Activated naive CD4-positive, alpha-beta T cell treated with anti-CD3 and anti-CD28 coated beads for 36 hours (primary cell): ENCODE results near the gene COL18A1. TPM values are rescaled to one million over a fixed set of nuclear protein-coding genes. Genes with fewer than 3 reads are reported as not detected.
"Not testable (repeated sequence)": the region's sequence is repeated elsewhere in the genome, so short reads cannot be mapped to it uniquely, and the experiment has no call there.

Experiments
- CTCF ChIA-PET: fragments of 350-600 bp; sonication (Branson Sonifier 250); formaldehyde crosslinking; loops from one replicate; lab custom pipeline; 2021; ENCODE audit warnings: antibody characterized with exemption; lab: Charles Lee
- DNase-seq: peaks from one replicate; pipeline ENCODE4 v3.0.0-alpha.2; 2020
- H3K27ac Mint-ChIP-seq: one replicate; pipeline ENCODE4 v1.8.0; 2021; ENCODE audit warnings: mild to moderate bottlenecking, mixed read lengths
- H3K27me3 Mint-ChIP-seq: one replicate; pipeline ENCODE4 v1.8.0; 2021; ENCODE audit warnings: low read depth, mixed read lengths
- H3K36me3 Mint-ChIP-seq: one replicate; pipeline ENCODE4 v1.8.0; 2021; ENCODE audit warnings: low read depth, mixed read lengths
- H3K4me1 Mint-ChIP-seq: one replicate; pipeline ENCODE4 v1.8.0; 2021; ENCODE audit warnings: low read depth, mixed read lengths
- H3K4me3 Mint-ChIP-seq: one replicate; pipeline ENCODE4 v1.8.0; 2021; ENCODE audit warnings: mild to moderate bottlenecking, moderate library complexity, mixed read lengths
- H3K9me3 Mint-ChIP-seq: one replicate; pipeline ENCODE4 v1.8.0; 2021; ENCODE audit warnings: mixed read lengths
- intact Hi-C: fragments of 100-400 bp; cut with micrococcal nuclease; formaldehyde crosslinking; loops from one replicate; pipeline ENCODE4 v1.15.1; 2023
- total RNA-seq, 2 experiments: library from RNA; stranded (reverse); gene quantifications; one replicate each; pipeline ENCODE4 v1.2.3, GENCODE V29; 2021

Gene COL18A1
- total RNA-seq, 2 experiments from 2014 or later, result 10.3 to 12.6 TPM

DNA sequence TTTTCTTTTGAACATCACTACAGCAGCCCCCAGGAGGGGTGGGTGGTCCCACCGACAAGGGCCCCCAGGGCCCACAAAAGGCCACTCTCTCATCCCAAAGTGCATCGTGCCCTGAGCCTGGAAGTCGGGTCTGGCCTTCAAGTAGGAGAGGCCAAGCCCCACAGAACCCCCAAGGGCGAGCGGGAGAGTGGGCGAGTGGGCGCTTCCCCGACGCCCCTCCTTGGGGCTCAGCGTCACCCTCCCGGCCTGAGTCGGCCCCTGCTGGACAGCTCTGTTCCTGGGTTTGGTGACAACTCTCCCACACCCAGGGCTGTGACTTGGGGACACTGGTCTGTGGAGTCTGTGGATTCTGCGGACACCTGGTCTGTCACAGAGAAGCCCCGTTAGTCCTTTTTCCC lies 42.2 kb upstream of the COL18A1 start:
- no peaks in the 10 kb centered on the region for H3K36me3 Mint-ChIP-seq
- intact Hi-C loops, result no loop called here
- H3K4me3 Mint-ChIP-seq, result no peak overlapping the region
- peaks cover 6% of the 10 kb centered on the region for H3K4me1 Mint-ChIP-seq
- H3K9me3 Mint-ChIP-seq, result no peaks in the 10 kb centered on the region
- no peaks in the 10 kb centered on the region for H3K27me3 Mint-ChIP-seq
- no peak for DNase-seq
- H3K27ac Mint-ChIP-seq, result no peak overlapping the region
- CTCF ChIA-PET, result no interaction called here

DNA sequence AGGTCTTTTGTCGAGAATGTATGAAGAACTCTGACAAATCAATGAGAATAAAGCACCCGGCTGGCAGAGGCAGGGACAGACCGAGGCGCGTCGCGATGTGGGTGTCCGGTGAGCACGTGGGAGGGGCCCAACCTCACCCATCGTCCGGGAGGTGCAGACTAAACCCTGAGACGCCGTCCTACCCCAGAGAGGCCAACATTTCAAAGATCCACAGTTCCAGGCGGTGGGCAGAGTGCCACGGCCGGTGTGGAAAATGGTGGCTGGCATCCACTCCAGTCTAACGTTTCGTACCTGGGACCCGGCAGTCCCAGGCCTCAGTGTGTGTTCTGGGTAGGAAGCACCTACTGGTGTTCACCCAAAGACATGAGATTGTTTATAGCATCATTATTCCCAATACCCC lies 41.7 kb upstream of the COL18A1 start:
- H3K27me3 Mint-ChIP-seq, H3K9me3 Mint-ChIP-seq, H3K4me1 Mint-ChIP-seq, intact Hi-C loops, CTCF ChIA-PET, H3K4me3 Mint-ChIP-seq, H3K36me3 Mint-ChIP-seq, DNase-seq, H3K27ac Mint-ChIP-seq: not testable (repeated sequence)

- intact Hi-C loops, result no loop called here
- no peak overlapping the region for H3K4me3 Mint-ChIP-seq
- CTCF ChIA-PET, result no interaction called here
Observed at GRCh38 chr21:45363921-45364467, 41.0 kb upstream of the COL18A1 start.

GRCh38 chr21:45364468-45365185 lies 40.3 kb upstream of the COL18A1 start:
- intact Hi-C loops, result no loop called here
- CTCF ChIA-PET, result no interaction called here
- H3K27ac Mint-ChIP-seq, result no peak overlapping the region
- DNase-seq, result no peak
- no peaks in the 10 kb centered on the region for H3K9me3 Mint-ChIP-seq
- H3K4me1 Mint-ChIP-seq, result peaks cover 6% of the 10 kb centered on the region
- H3K27me3 Mint-ChIP-seq, result no peaks in the 10 kb centered on the region
- no peak overlapping the region for H3K4me3 Mint-ChIP-seq
- no peaks in the 10 kb centered on the region for H3K36me3 Mint-ChIP-seq

More at GRCh38 chr21:45363921-45364467, 41.0 kb upstream of the COL18A1 start:
- DNase-seq, result peak; percentile 67
- Mint-ChIP-seq H3K27me3 (no peaks in the 10 kb centered on the region), H3K36me3 (no peaks in the 10 kb centered on the region), H3K9me3 (no peaks in the 10 kb centered on the region), H3K4me1 (peaks cover 6% of the 10 kb centered on the region), H3K27ac (no peak overlapping the region)

- Mint-ChIP-seq H3K27me3 (no peaks in the 10 kb centered on the region), H3K4me1 (peaks cover 9% of the 10 kb centered on the region), H3K36me3 (no peaks in the 10 kb centered on the region), H3K9me3 (no peaks in the 10 kb centered on the region), H3K4me3 (no peak overlapping the region), H3K27ac (no peak overlapping the region)
- no peak for DNase-seq
- CTCF ChIA-PET, result no interaction called here
- intact Hi-C loops, result no loop called here
Observed at GRCh38 chr21:45365186-45365607, 39.8 kb upstream of the COL18A1 start.

DNA sequence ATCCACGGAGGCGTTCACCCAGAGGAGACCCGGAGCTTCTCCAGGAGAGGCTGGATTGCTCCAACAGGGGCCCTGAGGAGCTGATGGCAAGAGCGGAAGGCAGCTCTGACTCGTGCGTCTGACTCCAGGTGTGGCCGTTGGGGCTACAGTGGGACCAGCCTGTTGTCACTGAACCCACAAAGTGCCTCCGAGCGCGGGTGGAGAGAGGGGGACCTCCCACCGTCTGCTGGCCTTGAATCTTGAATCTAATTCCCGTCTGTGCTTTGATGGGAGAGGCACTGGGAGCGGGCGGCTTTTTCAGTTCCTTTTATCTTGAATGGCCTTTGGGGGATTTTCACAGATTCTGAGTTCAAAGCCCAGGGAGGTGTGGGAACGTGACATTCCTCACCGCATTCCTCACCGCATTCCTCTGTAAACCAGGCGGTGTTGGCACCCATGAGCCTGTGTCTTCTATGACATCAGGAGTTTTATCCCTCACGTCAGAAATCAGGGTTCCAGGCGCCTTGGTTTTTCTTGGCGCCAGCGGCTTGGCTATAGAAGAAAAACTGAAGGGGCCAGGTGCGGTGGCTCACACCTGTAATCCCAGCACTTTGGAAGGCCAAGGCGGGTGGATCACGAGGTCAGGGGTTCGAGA lies 39.2 kb upstream of the COL18A1 start:
- Mint-ChIP-seq H3K36me3 (no peaks in the 10 kb centered on the region), H3K4me3 (no peak overlapping the region), H3K27ac (no peak overlapping the region), H3K27me3 (no peaks in the 10 kb centered on the region), H3K9me3 (no peaks in the 10 kb centered on the region), H3K4me1 (peaks cover 13% of the 10 kb centered on the region)
- intact Hi-C loops, result no loop called here
- no peak for DNase-seq
- CTCF ChIA-PET, result no interaction called here

DNA sequence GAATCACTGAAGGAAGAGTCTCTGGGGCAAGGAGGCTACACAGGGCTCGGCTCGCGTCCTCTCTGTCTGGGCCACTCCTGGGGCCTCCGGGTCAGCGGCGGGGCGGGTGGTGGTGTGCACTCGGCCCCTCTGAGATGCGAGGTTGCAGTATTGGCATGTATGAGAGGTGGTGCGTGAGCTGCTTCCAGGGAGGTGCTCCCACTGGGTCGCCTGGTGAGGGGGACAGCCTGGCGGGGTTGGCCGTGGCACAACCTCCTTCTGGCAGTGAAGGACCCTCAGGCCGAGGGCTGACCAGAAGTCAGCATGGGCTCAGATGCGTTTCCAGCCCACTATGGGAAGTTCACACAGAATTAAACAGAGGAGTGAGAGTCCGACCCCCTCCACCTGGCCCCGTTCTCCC lies 38.5 kb upstream of the COL18A1 start:
- no peak for DNase-seq
- CTCF ChIA-PET, result no interaction called here
- intact Hi-C loops, result no loop called here
- Mint-ChIP-seq H3K27me3 (no peaks in the 10 kb centered on the region), H3K36me3 (no peaks in the 10 kb centered on the region), H3K4me3 (no peak overlapping the region), H3K4me1 (peaks cover 13% of the 10 kb centered on the region), H3K9me3 (no peaks in the 10 kb centered on the region), H3K27ac (no peak overlapping the region)

GRCh38 chr21:45366931-45367401 lies 38.0 kb upstream of the COL18A1 start:
- DNase-seq, result no peak
- H3K4me3 Mint-ChIP-seq, result no peak overlapping the region
- CTCF ChIA-PET, result no interaction called here
- H3K9me3 Mint-ChIP-seq, result no peaks in the 10 kb centered on the region
- peaks cover 13% of the 10 kb centered on the region for H3K4me1 Mint-ChIP-seq
- no peak overlapping the region for H3K27ac Mint-ChIP-seq
- intact Hi-C loops, result no loop called here
- no peaks in the 10 kb centered on the region for H3K36me3 Mint-ChIP-seq
- peaks cover 1% of the 10 kb centered on the region for H3K27me3 Mint-ChIP-seq

DNA sequence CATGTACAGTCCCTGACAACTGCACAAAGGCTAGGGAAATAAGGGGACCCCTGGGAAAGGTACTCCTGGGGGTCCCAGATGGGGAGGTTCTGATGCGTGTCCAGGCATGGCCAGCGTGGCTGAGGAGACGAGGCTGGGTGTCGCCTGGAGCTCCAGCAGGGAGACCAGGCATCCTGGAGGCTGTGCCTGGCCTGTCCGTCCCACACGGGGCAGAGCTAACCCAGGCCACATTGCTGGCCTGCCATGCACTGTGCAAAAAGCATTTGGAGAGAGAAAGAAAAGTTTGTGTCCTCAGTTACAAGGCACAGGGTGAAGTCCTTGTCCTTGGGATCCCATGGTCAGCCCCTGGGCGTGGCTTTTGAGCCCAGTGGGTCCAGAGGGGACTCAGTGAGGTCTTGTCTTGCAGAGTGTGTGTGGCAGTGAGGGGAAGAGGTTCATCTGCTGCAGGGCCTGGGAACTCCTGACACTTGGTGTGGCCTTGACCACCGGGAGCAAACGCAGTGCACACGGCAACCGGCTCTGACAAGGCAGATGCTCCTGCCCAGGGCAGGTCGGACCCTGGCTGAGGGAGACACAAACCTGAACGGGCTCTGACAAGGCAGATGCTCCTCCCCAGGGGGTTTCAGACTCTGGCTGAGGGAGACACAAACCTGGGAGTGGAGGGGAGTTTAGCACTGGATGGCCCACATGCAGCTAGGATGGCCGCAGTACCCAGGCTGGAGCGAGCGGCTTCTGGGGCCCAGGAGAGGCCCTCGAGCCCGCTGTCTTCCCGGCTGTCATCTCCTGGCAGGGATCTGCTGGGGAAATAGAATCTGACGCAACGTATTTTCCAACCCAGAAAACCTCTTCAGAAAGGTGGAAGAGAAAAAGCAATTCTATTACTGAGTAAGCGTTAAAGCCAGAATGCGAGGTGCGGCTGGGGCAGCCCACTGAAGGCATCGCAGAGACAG lies 37.3 kb upstream of the COL18A1 start:
- H3K4me1 Mint-ChIP-seq, result peaks cover 13% of the 10 kb centered on the region
- H3K36me3 Mint-ChIP-seq, result no peaks in the 10 kb centered on the region
- CTCF ChIA-PET, result no interaction called here
- H3K27me3 Mint-ChIP-seq, result peaks cover 2% of the 10 kb centered on the region
- no peak overlapping the region for H3K4me3 Mint-ChIP-seq
- H3K27ac Mint-ChIP-seq, result no peak overlapping the region
- no peaks in the 10 kb centered on the region for H3K9me3 Mint-ChIP-seq
- intact Hi-C loops, result no loop called here
- DNase-seq, result no peak

- H3K27ac Mint-ChIP-seq, intact Hi-C loops, H3K27me3 Mint-ChIP-seq, DNase-seq, H3K9me3 Mint-ChIP-seq, H3K36me3 Mint-ChIP-seq, CTCF ChIA-PET, H3K4me3 Mint-ChIP-seq: not testable (repeated sequence)
- H3K4me1 Mint-ChIP-seq, result peaks cover 10% of the 10 kb centered on the region
Observed at GRCh38 chr21:45369018-45369417, 35.9 kb upstream of the COL18A1 start.

DNA sequence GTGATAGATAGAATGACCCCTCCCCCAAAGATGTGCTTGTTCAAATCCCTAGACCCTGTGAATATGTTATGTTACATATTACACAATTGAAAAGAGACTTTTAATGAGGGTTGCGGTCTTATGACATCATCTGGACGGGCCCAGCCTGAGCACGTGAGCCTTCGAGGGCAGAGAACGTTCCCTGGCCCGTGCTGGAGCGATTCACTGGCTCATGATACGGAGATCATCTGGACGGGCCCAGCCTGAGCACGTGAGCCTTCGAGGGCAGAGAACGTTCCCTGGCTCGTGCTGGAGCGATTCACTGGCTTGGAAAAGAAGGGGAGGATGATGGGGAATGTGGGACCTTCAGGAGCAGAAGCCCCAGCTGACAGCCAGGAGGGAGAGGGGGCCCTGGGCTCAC lies 34.4 kb upstream of the COL18A1 start:
- H3K27ac Mint-ChIP-seq, result no peak overlapping the region
- intact Hi-C loops, result no loop called here

DNA sequence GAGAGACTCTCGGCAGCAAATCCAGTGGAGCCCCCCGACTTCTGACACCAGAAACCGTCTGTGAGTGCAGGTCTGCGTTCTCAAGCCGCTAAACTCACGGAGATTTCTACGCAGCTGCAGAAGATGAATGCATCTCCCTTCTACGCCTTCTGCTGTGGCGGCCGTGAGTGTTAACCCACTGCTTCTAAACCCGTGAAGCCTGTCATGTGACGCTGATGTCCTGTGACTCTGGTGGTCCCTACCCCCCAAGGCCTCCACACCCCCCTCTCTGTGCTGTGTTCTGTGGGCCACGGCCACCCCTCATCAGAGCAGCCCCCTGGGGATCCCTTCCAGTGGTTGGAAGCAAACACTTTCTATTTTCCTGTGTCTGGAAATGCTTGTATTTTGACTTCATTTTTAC lies 33.9 kb upstream of the COL18A1 start:
- peaks cover 6% of the 10 kb centered on the region for H3K27me3 Mint-ChIP-seq
- no peak for DNase-seq
- H3K36me3 Mint-ChIP-seq, result no peaks in the 10 kb centered on the region
- no peaks in the 10 kb centered on the region for H3K9me3 Mint-ChIP-seq
- H3K4me1 Mint-ChIP-seq, result peaks cover 7% of the 10 kb centered on the region
- intact Hi-C loops, result no loop called here
- CTCF ChIA-PET, result no interaction called here
- no peak overlapping the region for H3K27ac Mint-ChIP-seq
- H3K4me3 Mint-ChIP-seq, result no peak overlapping the region

More for the DNA sequence above, 34.4 kb upstream of the COL18A1 start:
- Mint-ChIP-seq H3K27me3 (peaks cover 6% of the 10 kb centered on the region), H3K4me3 (no peak overlapping the region), H3K36me3 (no peaks in the 10 kb centered on the region), H3K9me3 (no peaks in the 10 kb centered on the region), H3K4me1 (peaks cover 7% of the 10 kb centered on the region)
- DNase-seq, result no peak
- CTCF ChIA-PET, result no interaction called here
